IPS-18c (cell line): ENCODE data around the gene KIF23.

Experiments
- H3K4me3 ChIP-seq: 2 replicates; pipeline ENCODE4 v1.7.0; 2013; ENCODE audit warnings: low read depth, mild to moderate bottlenecking, low read length, moderate library complexity; ENCODE audit not compliant: insufficient read depth
- H3K9me3 ChIP-seq: one replicate; pipeline ENCODE4 v1.6.1; 2013; ENCODE audit warnings: mild to moderate bottlenecking, low read length, moderate library complexity; ENCODE audit not compliant: control insufficient read depth, insufficient read depth

Gene KIF23

GRCh38 chr15:69491038-69491505, 76.9 kb downstream of the KIF23 start:
- Histone ChIP-seq H3K4me3 (no peak overlapping the region), H3K9me3 (peaks cover 4% of the 10 kb centered on the region)

- no peak overlapping the region for H3K4me3 ChIP-seq
- peaks cover 2% of the 10 kb centered on the region for H3K9me3 ChIP-seq
Measured at GRCh38 chr15:69493406-69493805, 79.3 kb downstream of the KIF23 start.

GRCh38 chr15:69496001-69496400, 81.9 kb downstream of the KIF23 start:
- H3K4me3 ChIP-seq: no peak overlapping the region
- H3K9me3 ChIP-seq: no peaks in the 10 kb centered on the region

- no peaks in the 10 kb centered on the region for H3K9me3 ChIP-seq
Measured at GRCh38 chr15:69497076-69497475, 82.9 kb downstream of the KIF23 start.

GRCh38 chr15:69497667-69498066, 83.5 kb downstream of the KIF23 start:
- H3K4me3 ChIP-seq: no peak overlapping the region

More at GRCh38 chr15:69497076-69497475, 82.9 kb downstream of the KIF23 start:
- H3K4me3 ChIP-seq: no peak overlapping the region

More at GRCh38 chr15:69497667-69498066, 83.5 kb downstream of the KIF23 start:
- no peaks in the 10 kb centered on the region for H3K9me3 ChIP-seq
